MCF 10A (cell line): ENCODE data around the gene RHAG. TPM values are rescaled to one million over a fixed set of nuclear protein-coding genes. Genes with fewer than 3 reads are reported as not detected.

Source experiments
- BruUV-seq: library from RNA; stranded (reverse); fragments of 400-500 nt; replicated peaks from 2 replicates; lab custom pipeline; 2021; lab: Mats Ljungman, UMichigan
- CTCF ChIA-PET: fragments of 300-600 bp; sonication (Branson Sonifier 250); formaldehyde crosslinking; extraction: SDS; loops from one replicate; lab custom pipeline; 2021; ENCODE audit warnings: antibody characterized with exemption, inconsistent platforms; lab: Yijun Ruan, JAX
- POLR2A ChIA-PET: fragments of 300-600, 350-650 bp; sonication (Branson Sonifier 250); formaldehyde crosslinking; extraction: SDS; loops from one replicate; lab custom pipeline; 2020; ENCODE audit warnings: antibody characterized with exemption, inconsistent platforms; lab: Yijun Ruan, JAX
- DNase-seq: peaks from one replicate; pipeline ENCODE4 v3.0.0-alpha.2; 2018; ENCODE audit not compliant: unreplicated experiment
- H3K27ac Mint-ChIP-seq: one replicate; pipeline ENCODE4 v1.8.0; 2022; ENCODE audit warnings: mild to moderate bottlenecking, low read depth, mixed read lengths; ENCODE audit not compliant: unreplicated experiment
- H3K27me3 Mint-ChIP-seq: one replicate; pipeline ENCODE4 v1.8.0; 2022; ENCODE audit warnings: mixed read lengths; ENCODE audit not compliant: insufficient read depth, unreplicated experiment
- H3K36me3 Mint-ChIP-seq: one replicate; pipeline ENCODE4 v1.8.0; 2022; ENCODE audit warnings: mild to moderate bottlenecking, moderate library complexity, mixed read lengths; ENCODE audit not compliant: insufficient read depth, unreplicated experiment
- H3K4me1 Mint-ChIP-seq: one replicate; pipeline ENCODE4 v1.8.0; 2022; ENCODE audit warnings: mixed read lengths; ENCODE audit not compliant: insufficient read depth, unreplicated experiment
- H3K4me3 Mint-ChIP-seq: one replicate; pipeline ENCODE4 v1.8.0; 2022; ENCODE audit warnings: mild to moderate bottlenecking, moderate library complexity, mixed read lengths; ENCODE audit not compliant: unreplicated experiment
- H3K9me3 Mint-ChIP-seq: one replicate; pipeline ENCODE4 v1.8.0; 2022; ENCODE audit warnings: mixed read lengths; ENCODE audit not compliant: unreplicated experiment
- CTCF ChIP-seq: fragments of 200-600 bp; IDR thresholded peaks from one replicate; pipeline ENCODE4 v1.8.0; 2022; ENCODE audit warnings: antibody characterized with exemption, mild to moderate bottlenecking; ENCODE audit not compliant: unreplicated experiment
- intact Hi-C: fragments of 100-400 bp; cut with micrococcal nuclease; formaldehyde crosslinking; loops from 2 replicates; pipeline ENCODE4 v1.14.1; 2022
- total RNA-seq: library from RNA; stranded (reverse); gene quantifications from 2 replicates; pipeline ENCODE4 v1.2.3, GENCODE V29; 2022

Gene RHAG
- total RNA-seq, 1 experiment from 2014 or later: not detected

DNA sequence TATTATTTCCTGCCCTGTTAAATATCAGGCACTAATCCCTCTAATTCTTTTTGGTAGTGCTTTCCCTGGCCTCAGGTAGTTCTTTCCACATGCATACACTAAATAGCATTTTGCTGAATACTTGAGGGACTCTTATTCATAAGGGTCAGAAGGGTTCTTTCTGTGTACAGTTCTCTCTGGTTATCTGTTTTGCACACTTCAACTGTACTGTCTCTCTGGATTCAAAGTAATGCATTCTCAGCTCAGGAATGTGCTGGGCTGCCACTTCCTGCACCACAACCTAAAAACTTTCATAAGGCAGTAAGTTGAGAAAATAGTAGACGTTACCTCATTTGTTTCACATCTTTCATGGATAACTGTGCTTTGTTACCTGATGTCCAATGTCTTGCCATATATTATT lies 54.1 kb downstream of the RHAG start:
- TF ChIP-seq CTCF: no peak
- ChIA-PET CTCF (no interaction called here), POLR2A (no interaction called here)
- no TSS peak for BruUV-seq
- Mint-ChIP-seq H3K4me3 (no peak overlapping the region), H3K4me1 (no peaks in the 10 kb centered on the region), H3K27ac (no peak overlapping the region), H3K27me3 (no peaks in the 10 kb centered on the region), H3K9me3 (no peaks in the 10 kb centered on the region), H3K36me3 (no peaks in the 10 kb centered on the region)
- DNase-seq: no peak
- intact Hi-C loops: no loop called here

- Mint-ChIP-seq H3K27me3 (no peaks in the 10 kb centered on the region), H3K27ac (no peak overlapping the region), H3K9me3 (no peaks in the 10 kb centered on the region), H3K36me3 (no peaks in the 10 kb centered on the region), H3K4me3 (no peak overlapping the region), H3K4me1 (no peaks in the 10 kb centered on the region)
- ChIA-PET POLR2A (no interaction called here), CTCF (interaction anchor here (0.6 kb wide), 1 partner anchor 63 kb away, joined by 3 read pairs; no protein-coding TSS in a partner anchor)
- BruUV-seq: no TSS peak
- intact Hi-C loops: no loop called here
- TF ChIP-seq CTCF: no peak
- DNase-seq: no peak
Observed at GRCh38 chr6:49579649-49580048, 57.0 kb downstream of the RHAG start.

- Mint-ChIP-seq H3K27me3 (no peaks in the 10 kb centered on the region), H3K36me3 (no peaks in the 10 kb centered on the region), H3K4me1 (no peaks in the 10 kb centered on the region), H3K9me3 (no peaks in the 10 kb centered on the region), H3K27ac (no peak overlapping the region), H3K4me3 (no peak overlapping the region)
- no peak for DNase-seq
- TF ChIP-seq CTCF: no peak
- intact Hi-C loops: no loop called here
- CTCF ChIA-PET: interaction anchor here (1.0 kb wide), 1 partner anchor 30 kb away, joined by 4 read pairs; no protein-coding TSS in a partner anchor
- BruUV-seq: no TSS peak
- POLR2A ChIA-PET: no interaction called here
Observed at GRCh38 chr6:49576618-49577017, 60.0 kb downstream of the RHAG start.

GRCh38 chr6:49570474-49571079 lies 66.1 kb downstream of the RHAG start:
- ChIA-PET POLR2A (no interaction called here), CTCF (interaction anchor here (0.6 to 3.8 kb wide), 13 partner anchors 9 to 180 kb away, joined by 3 to 33 read pairs (median 4); partner anchors contain the start of gene C6orf141)
- H3K4me1 Mint-ChIP-seq: peaks cover 10% of the 10 kb centered on the region
- no peaks in the 10 kb centered on the region for H3K27me3 Mint-ChIP-seq
- peak; percentile 30 for DNase-seq
- no TSS peak for BruUV-seq
- no peak overlapping the region for H3K4me3 Mint-ChIP-seq
- no peak overlapping the region for H3K27ac Mint-ChIP-seq
- intact Hi-C loops: loop anchor here (2.0 kb wide), 1 partner anchor 38 kb away; no protein-coding TSS in a partner anchor
- no peaks in the 10 kb centered on the region for H3K9me3 Mint-ChIP-seq
- peak; percentile 15 for TF ChIP-seq CTCF
- H3K36me3 Mint-ChIP-seq: no peaks in the 10 kb centered on the region
